Liver (tissue), 9 donors: Measurements from ENCODE around the gene RNU7-1. TPM values are rescaled to one million over a fixed set of nuclear protein-coding genes. Genes with fewer than 3 reads are reported as not detected.

ENCODE experiments used
- DNase-seq: peaks from one replicate; pipeline ENCODE4 v3.0.0-alpha.2; 2017; ENCODE audit warnings: low spot score
- H3K27ac ChIP-seq, 2 donors: one replicate each; pipeline ENCODE4 v1.7.0; 2013; ENCODE audit warnings: inconsistent platforms in 2 of 2, low read length in 2 of 2, control low read depth in 1 of 2, low read depth in 1 of 2, mild to moderate bottlenecking in 1 of 2
- H3K27me3 ChIP-seq, 4 donors: one replicate each; pipeline versions ENCODE4 v1.6.1 to v1.7.0; 2013; ENCODE audit warnings: low read length in 3 of 4, inconsistent platforms in 1 of 4, mild to moderate bottlenecking in 1 of 4, moderate library complexity in 1 of 4; ENCODE audit not compliant: control insufficient read depth in 4 of 4, insufficient read depth in 4 of 4
- H3K36me3 ChIP-seq, 4 donors: one replicate each; pipeline versions ENCODE4 v1.6.1 to v1.7.0; 2013; ENCODE audit warnings: low read length in 3 of 4, mild to moderate bottlenecking in 3 of 4, low read depth in 1 of 4, moderate library complexity in 1 of 4; ENCODE audit not compliant: control insufficient read depth in 4 of 4, insufficient read depth in 3 of 4
- H3K4me1 ChIP-seq, 4 donors: one replicate each; pipeline versions ENCODE4 v1.6.1 to v1.7.0; 2013; ENCODE audit warnings: low read length in 3 of 4, mild to moderate bottlenecking in 3 of 4, moderate library complexity in 1 of 4; ENCODE audit not compliant: control insufficient read depth in 4 of 4, insufficient read depth in 4 of 4
- H3K4me3 ChIP-seq, 3 donors: one replicate each; pipeline versions ENCODE4 v1.6.1 to v1.7.0; 2013; ENCODE audit warnings: low read length in 3 of 3, control low read depth in 1 of 3, low read depth in 1 of 3, mild to moderate bottlenecking in 1 of 3
- H3K9ac ChIP-seq, 2 donors: one replicate each; pipeline ENCODE4 v1.7.0; 2013; ENCODE audit warnings: low read length in 2 of 2, mild to moderate bottlenecking in 2 of 2, moderate library complexity in 2 of 2, control low read depth in 1 of 2, low read depth in 1 of 2
- H3K9me3 ChIP-seq, 4 donors: one replicate each; pipeline versions ENCODE4 v1.6.1 to v1.7.0; 2013; ENCODE audit warnings: low read length in 3 of 4; ENCODE audit not compliant: control insufficient read depth in 4 of 4
- ATF3 ChIP-seq: IDR thresholded peaks from 2 replicates; pipeline ENCODE4 v1.6.1; 2016; ENCODE audit warnings: antibody characterized with exemption
- FOXA1 ChIP-seq: IDR thresholded peaks from 2 replicates; pipeline ENCODE4 v1.6.1; 2016; ENCODE audit warnings: antibody characterized with exemption
- FOXA2 ChIP-seq: IDR thresholded peaks from 2 replicates; pipeline ENCODE4 v1.6.1; 2016; ENCODE audit warnings: antibody characterized with exemption
- GABPA ChIP-seq, 2 donors: IDR thresholded peaks in 1 of 2; conservative IDR thresholded peaks in 1 of 2; 2 replicates each; pipeline ENCODE4 v1.6.1; 2016; ENCODE audit warnings: antibody characterized with exemption in 2 of 2, mild to moderate bottlenecking in 1 of 2, moderate library complexity in 1 of 2
- HNF4A ChIP-seq, 2 donors: conservative IDR thresholded peaks; 2 replicates each; pipeline ENCODE4 v1.6.1; 2016; ENCODE audit warnings: antibody characterized with exemption in 2 of 2, mild to moderate bottlenecking in 2 of 2
- JUND ChIP-seq, 2 donors: IDR thresholded peaks; 2 replicates each; pipeline ENCODE4 v1.6.1; 2016; ENCODE audit warnings: antibody characterized with exemption in 2 of 2
- NR2F2 ChIP-seq: IDR thresholded peaks from 2 replicates; pipeline ENCODE4 v1.6.1; 2016; ENCODE audit warnings: antibody characterized with exemption
- RAD21 ChIP-seq, 2 donors: IDR thresholded peaks; 2 replicates each; pipeline ENCODE4 v1.6.1; 2016; ENCODE audit warnings: antibody characterized with exemption in 2 of 2, mild to moderate bottlenecking in 2 of 2
- RXRA ChIP-seq, 2 donors: IDR thresholded peaks; 2 replicates each; pipeline ENCODE4 v1.6.1; 2017 to 2018; ENCODE audit warnings: antibody characterized with exemption in 2 of 2, mild to moderate bottlenecking in 1 of 2
- SP1 ChIP-seq: IDR thresholded peaks from 2 replicates; pipeline ENCODE4 v1.6.1; 2018; ENCODE audit warnings: antibody characterized with exemption, mild to moderate bottlenecking
- TAF1 ChIP-seq: conservative IDR thresholded peaks from 2 replicates; pipeline ENCODE4 v1.6.1; 2016; ENCODE audit warnings: antibody characterized with exemption, mild to moderate bottlenecking
- YY1 ChIP-seq: IDR thresholded peaks from 2 replicates; pipeline ENCODE4 v1.6.1; 2016; ENCODE audit warnings: antibody characterized with exemption, mild to moderate bottlenecking
- ZBTB33 ChIP-seq: IDR thresholded peaks from 2 replicates; pipeline ENCODE4 v1.6.1; 2016; ENCODE audit warnings: antibody characterized with exemption
- WGBS: extraction: QIAGEN DNeasy Blood & Tissue Kit; methylation state at CpG from one replicate; pipeline ENCODE4 v1.1.7; 2013; 5-methylcytosine and 5-hydroxymethylcytosine counted together
- polyA plus RNA-seq, 2 donors: library from polyadenylated mRNA; stranded (reverse) in 1 of 2; unstranded in 1 of 2; fragments of 200-250 nt in 1 of 2; fragments of >200 nt in 1 of 2; fragmentation: Nextera tagmentation in 1 of 2; extraction: Ambion mirVana in 1 of 2; gene quantifications; one replicate each; pipeline versions ENCODE4 v1.2.1 to v1.2.3, GENCODE V29; 2013 to 2015
- total RNA-seq, 2 donors: library from RNA; depleted of rRNA; stranded (reverse); fragments of >200 nt; gene quantifications; one replicate each; pipeline ENCODE4 v1.2.3, GENCODE V29; 2014
- TF ChIP-seq, protein P1 (sequence below): IDR thresholded peaks from 2 replicates; pipeline ENCODE4 v1.6.1; 2016; ENCODE audit warnings: antibody characterized with exemption
- donor health status: healthy.
- donor health status: healthy.
- donor health status: healthy.
- donor health status: healthy.
- donor health status: healthy.

RNU7-1 gene
- total and polyA plus RNA-seq, 4 donors, result not detected

- no peak for TF ChIP-seq ATF3
- TF ChIP-seq FOXA2, result no peak
- TF ChIP-seq JUND (IDR thresholded peaks at IDR 0.05), result no peak
- TF ChIP-seq YY1, result no peak
- TF ChIP-seq, protein P1, sequence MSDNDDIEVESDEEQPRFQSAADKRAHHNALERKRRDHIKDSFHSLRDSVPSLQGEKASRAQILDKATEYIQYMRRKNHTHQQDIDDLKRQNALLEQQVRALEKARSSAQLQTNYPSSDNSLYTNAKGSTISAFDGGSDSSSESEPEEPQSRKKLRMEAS, result no peak
- TF ChIP-seq RAD21 (IDR thresholded peaks at IDR 0.05), result no peak
- no peak for TF ChIP-seq RXRA (IDR thresholded peaks at IDR 0.05)
Observed at GRCh38 chr12:6950811-6951540, 7.4 kb downstream of the RNU7-1 start, which contains the start of gene PTPN6 (continued).

- TF ChIP-seq RXRA (IDR thresholded peaks at IDR 0.05) (no peak), JUND (IDR thresholded peaks at IDR 0.05) (no peak), GABPA (IDR thresholded peaks at IDR 0.05 in 1 of 2, conservative IDR thresholded peaks at IDR 0.05 in 1 of 2) (no peak), FOXA2 (no peak)
- TF ChIP-seq, protein P1, result no peak
- Histone ChIP-seq H3K36me3 (no peaks in the 10 kb centered on the region), H3K4me1 (peaks cover 0 to 7% (median 6%) of the 10 kb centered on the region in 4 donors), H3K27me3 (no peaks in the 10 kb centered on the region), H3K27ac (peak overlapping the region; percentile 64 to 81), H3K9ac (peak overlapping the region in 1 of 2 donors; percentile 32), H3K9me3 (no peaks in the 10 kb centered on the region), H3K4me3 (peak overlapping the region; percentile 12 to 53 (median 41))
- DNase-seq, result no peak
- 81% methylated on average over 20 of the region's 20 CpGs for WGBS
Observed at GRCh38 chr12:6951551-6952120, 8.0 kb downstream of the RNU7-1 start.

DNA sequence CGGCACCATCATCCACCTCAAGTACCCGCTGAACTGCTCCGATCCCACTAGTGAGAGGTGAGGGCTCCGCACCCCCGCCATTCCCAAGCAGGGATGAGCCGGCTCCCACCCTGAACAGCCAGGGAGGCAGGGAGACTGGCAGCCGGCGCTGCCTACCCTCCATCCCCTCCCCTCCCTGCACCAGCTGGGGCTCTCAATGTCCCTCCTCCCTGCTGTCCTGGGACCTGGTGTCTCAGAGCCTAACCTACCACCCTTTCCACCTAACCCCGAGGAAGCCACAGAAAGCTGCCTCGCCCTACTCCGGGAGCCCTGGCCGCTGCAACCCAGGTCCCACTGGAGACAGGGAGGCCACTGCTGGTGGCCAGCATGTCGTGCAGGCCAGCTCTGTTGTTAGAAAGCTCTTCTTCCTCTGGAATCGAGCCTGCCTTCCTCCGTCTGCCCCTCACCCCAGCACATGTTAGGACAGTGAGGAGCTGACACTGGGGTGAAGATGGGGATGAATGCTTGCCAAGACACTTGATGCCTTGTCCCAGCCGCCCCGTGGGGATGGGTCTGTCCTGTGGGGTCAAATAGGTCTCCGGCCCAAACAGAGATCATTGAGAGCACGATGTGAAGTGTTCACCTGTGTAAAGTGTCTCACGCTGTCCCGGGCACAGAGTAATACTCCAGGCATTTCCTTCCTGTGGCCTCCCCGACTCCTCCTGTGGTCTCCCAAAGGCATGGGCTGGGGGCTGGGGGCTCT lies 8.7 kb downstream of the RNU7-1 start:
- peak overlapping the region; percentile 22 to 65 for H3K9ac ChIP-seq
- H3K4me1 ChIP-seq, result peaks cover 0 to under 1% (median 0%) of the 10 kb centered on the region in 4 donors
- 76% methylated on average over 22 of the region's 22 CpGs for WGBS
- no peaks in the 10 kb centered on the region for H3K27me3 ChIP-seq
- H3K27ac ChIP-seq, result peak overlapping the region; percentile 64 to 81
- H3K4me3 ChIP-seq, result peak overlapping the region; percentile 12 to 53 (median 41)
- H3K36me3 ChIP-seq, result peaks cover 0 to 3% (median 0%) of the 10 kb centered on the region in 4 donors
- no peaks in the 10 kb centered on the region for H3K9me3 ChIP-seq
- TF ChIP-seq ATF3 (no peak), FOXA1 (no peak), HNF4A (conservative IDR thresholded peaks at IDR 0.05) (no peak), NR2F2 (no peak), TAF1 (no peak), RXRA (IDR thresholded peaks at IDR 0.05) (no peak), FOXA2 (no peak), ZBTB33 (no peak), SP1 (no peak)
- TF ChIP-seq, protein P1, result no peak
- no peak for DNase-seq
